C4-2B (cell line): Measurements from ENCODE around the gene MGMT.

Source experiments
- H3K27ac ChIP-seq: fragments of 450-650 bp; 2 replicates; pipeline ENCODE4 v1.5.1; 2017
- ZFX ChIP-seq: fragments of 450-650 bp; IDR thresholded peaks from 2 replicates; pipeline ENCODE4 v1.6.1; 2017
- TF ChIP-seq, protein P1 (sequence below): fragments of 450-650 bp; conservative IDR thresholded peaks from 2 replicates; pipeline ENCODE4 v1.5.1; 2017; ENCODE audit warnings: mild to moderate bottlenecking

Gene MGMT

DNA sequence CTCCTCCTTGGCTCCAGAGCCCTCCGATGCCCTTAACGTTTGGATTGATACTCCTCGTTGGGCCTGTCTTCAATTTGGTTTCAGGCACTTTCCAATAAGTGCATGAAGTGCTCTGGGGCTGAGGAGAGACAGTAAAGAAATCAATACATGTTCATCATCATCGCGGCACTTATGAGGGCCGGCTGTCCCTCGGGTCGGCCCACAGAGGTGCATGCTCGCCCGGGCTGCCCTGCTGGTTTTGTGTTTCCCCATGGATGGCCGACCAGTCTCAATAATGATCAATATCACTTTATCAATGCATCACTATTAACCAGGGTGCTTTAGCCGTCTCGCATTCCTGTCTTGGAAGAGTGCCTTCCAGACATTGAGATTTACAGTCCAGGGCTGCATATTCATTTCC lies 342.8 kb downstream of the MGMT start:
- TF ChIP-seq ZFX = no peak
- TF ChIP-seq, protein P1, sequence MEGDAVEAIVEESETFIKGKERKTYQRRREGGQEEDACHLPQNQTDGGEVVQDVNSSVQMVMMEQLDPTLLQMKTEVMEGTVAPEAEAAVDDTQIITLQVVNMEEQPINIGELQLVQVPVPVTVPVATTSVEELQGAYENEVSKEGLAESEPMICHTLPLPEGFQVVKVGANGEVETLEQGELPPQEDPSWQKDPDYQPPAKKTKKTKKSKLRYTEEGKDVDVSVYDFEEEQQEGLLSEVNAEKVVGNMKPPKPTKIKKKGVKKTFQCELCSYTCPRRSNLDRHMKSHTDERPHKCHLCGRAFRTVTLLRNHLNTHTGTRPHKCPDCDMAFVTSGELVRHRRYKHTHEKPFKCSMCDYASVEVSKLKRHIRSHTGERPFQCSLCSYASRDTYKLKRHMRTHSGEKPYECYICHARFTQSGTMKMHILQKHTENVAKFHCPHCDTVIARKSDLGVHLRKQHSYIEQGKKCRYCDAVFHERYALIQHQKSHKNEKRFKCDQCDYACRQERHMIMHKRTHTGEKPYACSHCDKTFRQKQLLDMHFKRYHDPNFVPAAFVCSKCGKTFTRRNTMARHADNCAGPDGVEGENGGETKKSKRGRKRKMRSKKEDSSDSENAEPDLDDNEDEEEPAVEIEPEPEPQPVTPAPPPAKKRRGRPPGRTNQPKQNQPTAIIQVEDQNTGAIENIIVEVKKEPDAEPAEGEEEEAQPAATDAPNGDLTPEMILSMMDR = no peak
- no peak overlapping the region for H3K27ac ChIP-seq

DNA sequence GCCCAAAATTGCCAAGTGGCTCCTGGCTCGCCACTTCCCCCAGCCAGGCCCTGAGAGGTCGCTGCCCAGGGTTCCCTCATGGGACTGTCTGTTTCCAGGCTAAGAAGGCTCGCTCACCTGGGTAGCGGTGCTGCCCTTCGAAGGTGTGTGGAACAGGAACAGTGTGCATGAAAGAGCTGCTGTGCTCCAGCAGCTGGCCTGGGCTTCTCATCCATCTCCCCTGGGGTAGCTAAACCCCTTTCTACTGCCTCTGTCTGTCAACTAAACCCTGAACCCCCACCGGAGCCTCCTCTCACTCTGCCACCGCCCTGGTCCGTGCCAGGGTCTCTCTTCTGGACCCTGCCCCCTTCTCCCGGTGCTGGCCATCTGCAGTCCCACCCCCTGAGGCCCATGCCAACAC lies 344.2 kb downstream of the MGMT start:
- TF ChIP-seq, protein P1 = no peak
- TF ChIP-seq ZFX = no peak
- no peak overlapping the region for H3K27ac ChIP-seq

DNA sequence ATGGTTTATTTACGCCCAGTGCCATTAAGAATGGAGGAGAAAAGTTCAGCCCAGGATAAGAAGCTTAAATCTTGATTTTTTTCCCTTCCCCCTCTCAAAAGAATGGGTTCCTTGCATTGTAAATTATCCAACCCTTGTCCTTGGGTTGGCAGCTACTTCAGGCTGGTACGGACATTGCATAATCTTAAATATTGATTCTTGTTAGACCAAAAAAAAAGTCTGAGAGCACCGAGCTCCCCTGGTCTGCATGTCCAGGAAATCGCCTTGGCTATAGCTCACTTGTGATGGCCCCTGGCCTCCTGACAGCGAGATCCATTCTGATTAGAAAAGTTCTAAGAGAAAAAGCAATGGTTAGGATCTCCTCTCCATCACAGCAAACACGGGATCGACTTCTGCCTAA lies 345.4 kb downstream of the MGMT start:
- no peak overlapping the region for H3K27ac ChIP-seq
- TF ChIP-seq, protein P1 = no peak
- no peak for TF ChIP-seq ZFX

DNA sequence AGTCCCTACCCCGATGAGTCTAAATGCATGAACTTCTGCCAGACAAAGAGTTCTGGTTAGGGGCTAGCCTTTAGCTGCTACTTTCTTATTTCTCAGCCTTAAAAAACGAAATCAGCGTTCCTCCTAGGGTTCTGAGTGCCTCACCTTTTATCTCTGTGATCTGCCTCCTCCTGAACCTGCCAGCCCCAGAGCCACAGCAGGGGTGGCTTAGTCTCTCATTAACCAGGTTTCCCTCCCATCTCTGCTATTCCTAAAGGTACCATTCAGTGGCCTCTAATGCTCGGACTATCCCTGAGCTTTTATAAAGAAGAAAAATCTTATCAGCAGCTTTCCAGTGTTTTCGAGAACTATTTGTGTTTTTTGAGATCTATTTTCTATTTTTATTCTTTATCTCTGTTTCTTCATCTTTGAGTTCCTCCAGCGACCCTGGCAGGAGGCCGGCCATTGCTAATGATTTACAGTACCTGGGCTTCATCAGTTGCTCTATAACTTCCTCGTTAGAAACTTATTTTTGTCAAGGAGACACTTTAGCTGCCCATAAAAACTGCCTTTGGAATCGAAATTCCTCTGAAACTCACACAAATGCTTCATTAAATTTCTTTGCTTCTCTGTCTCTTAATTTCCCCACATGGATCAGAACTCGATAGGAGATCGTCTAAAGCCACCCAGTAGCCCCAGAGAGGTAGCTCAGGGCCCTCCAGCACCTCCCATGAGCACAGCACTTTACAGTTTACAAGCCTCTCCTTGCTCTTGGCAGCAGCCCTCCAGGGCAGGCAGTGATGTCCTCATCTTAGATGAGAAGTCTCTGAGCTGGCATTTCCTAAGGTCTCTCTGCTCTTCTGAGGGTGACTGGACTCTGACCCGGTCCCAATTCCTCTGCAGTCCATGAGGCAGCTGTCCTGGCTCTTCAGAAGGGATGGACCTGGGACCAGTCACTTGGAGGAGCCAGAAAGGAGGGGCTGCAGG lies 347.9 kb downstream of the MGMT start:
- H3K27ac ChIP-seq = no peak overlapping the region
- no peak for TF ChIP-seq ZFX
- TF ChIP-seq, protein P1 = no peak

DNA sequence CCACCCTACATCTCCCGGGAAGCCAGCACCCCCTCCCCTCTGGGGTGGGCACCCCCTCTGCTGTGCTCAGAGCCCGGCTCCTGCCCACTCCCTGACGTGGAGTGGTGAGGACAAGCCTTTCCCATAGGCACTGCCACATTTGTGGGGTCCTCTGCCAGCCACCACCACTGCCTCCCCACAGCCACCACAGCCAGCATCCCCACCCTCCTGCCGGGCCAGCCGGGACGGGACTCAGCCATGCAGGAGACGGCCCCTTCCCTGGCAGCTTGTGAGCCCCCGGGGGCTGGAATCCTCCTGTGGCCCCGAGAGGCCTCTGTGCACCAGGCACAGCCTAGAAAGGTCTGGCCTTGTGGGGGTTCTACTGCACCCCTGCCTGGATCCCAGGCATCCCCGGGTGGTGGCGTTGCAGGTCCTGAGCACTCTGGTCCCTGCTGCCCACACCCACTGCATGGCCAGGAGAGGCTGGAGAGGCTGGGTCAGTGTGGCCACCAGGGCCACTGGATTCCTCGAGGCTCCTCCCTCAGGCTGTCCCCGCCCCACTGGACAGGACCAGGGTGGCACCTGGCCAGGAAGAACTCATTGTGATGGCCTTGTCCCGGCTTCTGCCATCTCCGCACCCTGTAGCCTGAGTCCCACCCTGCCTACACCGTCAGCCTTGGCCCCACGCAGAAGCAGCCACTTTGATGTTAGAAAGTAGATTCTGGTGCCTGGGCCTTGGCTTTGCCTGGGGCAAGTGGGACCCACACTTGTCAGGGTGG lies 349.0 kb downstream of the MGMT start:
- no peak overlapping the region for H3K27ac ChIP-seq
- TF ChIP-seq, protein P1 = no peak
- TF ChIP-seq ZFX = no peak

DNA sequence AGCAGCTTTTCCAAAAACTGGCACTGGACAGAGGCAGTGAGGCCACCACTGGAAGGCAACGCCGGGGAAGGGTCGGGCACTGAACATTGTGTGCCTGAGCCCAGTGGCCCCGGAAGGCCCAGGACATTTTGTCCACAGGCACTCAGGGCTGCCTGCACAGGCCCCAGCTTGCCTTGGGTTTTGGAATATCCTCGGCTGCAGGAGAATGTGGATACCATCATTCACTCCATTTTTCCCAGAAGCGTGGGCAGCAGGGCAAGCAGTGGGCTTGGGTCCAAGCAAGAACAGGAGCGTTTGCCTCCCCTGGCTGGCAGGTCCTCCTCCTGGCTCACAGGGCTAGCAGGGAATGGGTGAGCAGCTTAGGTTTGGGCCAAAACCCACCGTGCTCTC lies 349.6 kb downstream of the MGMT start:
- H3K27ac ChIP-seq = no peak overlapping the region
- TF ChIP-seq, protein P1 = no peak
- no peak for TF ChIP-seq ZFX
